IPS-18c (cell line): ENCODE results near the gene FOXA3.

ENCODE experiments used
- H3K4me3 ChIP-seq: 2 replicates; pipeline ENCODE4 v1.7.0; 2013; ENCODE audit warnings: low read depth, mild to moderate bottlenecking, low read length, moderate library complexity; ENCODE audit not compliant: insufficient read depth
- H3K9me3 ChIP-seq: one replicate; pipeline ENCODE4 v1.6.1; 2013; ENCODE audit warnings: mild to moderate bottlenecking, low read length, moderate library complexity; ENCODE audit not compliant: control insufficient read depth, insufficient read depth

The FOXA3 gene

GRCh38 chr19:45825917-45826893, 37.9 kb upstream of the FOXA3 start:
- Histone ChIP-seq H3K4me3 (no peak overlapping the region), H3K9me3 (no peaks in the 10 kb centered on the region)

- Histone ChIP-seq H3K4me3 (no peak overlapping the region), H3K9me3 (no peaks in the 10 kb centered on the region)
These were observed 37.2 kb upstream of the FOXA3 start for GRCh38 chr19:45826934-45827333.

GRCh38 chr19:45827459-45828093, 36.5 kb upstream of the FOXA3 start:
- Histone ChIP-seq H3K4me3 (no peak overlapping the region), H3K9me3 (no peaks in the 10 kb centered on the region)

- Histone ChIP-seq H3K4me3 (no peak overlapping the region), H3K9me3 (no peaks in the 10 kb centered on the region)
These were observed 35.6 kb upstream of the FOXA3 start for GRCh38 chr19:45828523-45828922.

- Histone ChIP-seq H3K9me3 (no peaks in the 10 kb centered on the region), H3K4me3 (no peak overlapping the region)
These were observed 35.2 kb upstream of the FOXA3 start for GRCh38 chr19:45828945-45829344.

GRCh38 chr19:45834970-45835369, 29.2 kb upstream of the FOXA3 start:
- H3K4me3 ChIP-seq, result no peak overlapping the region
- H3K9me3 ChIP-seq, result no peaks in the 10 kb centered on the region

- Histone ChIP-seq H3K9me3 (peaks cover 2% of the 10 kb centered on the region), H3K4me3 (no peak overlapping the region)
These were observed 21.9 kb upstream of the FOXA3 start for GRCh38 chr19:45842198-45842597.

- H3K4me3 ChIP-seq, result no peak overlapping the region
- no peaks in the 10 kb centered on the region for H3K9me3 ChIP-seq
These were observed 16.5 kb upstream of the FOXA3 start for GRCh38 chr19:45847663-45848062.

- H3K9me3 ChIP-seq, result no peaks in the 10 kb centered on the region
- no peak overlapping the region for H3K4me3 ChIP-seq
These were observed 15.2 kb upstream of the FOXA3 start for GRCh38 chr19:45848922-45849321.

GRCh38 chr19:45852145-45852750, 11.9 kb upstream of the FOXA3 start:
- Histone ChIP-seq H3K9me3 (no peaks in the 10 kb centered on the region), H3K4me3 (no peak overlapping the region)

- Histone ChIP-seq H3K9me3 (no peaks in the 10 kb centered on the region), H3K4me3 (no peak overlapping the region)
These were observed 11.1 kb upstream of the FOXA3 start for GRCh38 chr19:45852983-45853382.

GRCh38 chr19:45854167-45854778, 9.9 kb upstream of the FOXA3 start:
- Histone ChIP-seq H3K4me3 (no peak overlapping the region), H3K9me3 (no peaks in the 10 kb centered on the region)

- no peak overlapping the region for H3K4me3 ChIP-seq
These were observed 3.5 kb upstream of the FOXA3 start for GRCh38 chr19:45860359-45861259.

GRCh38 chr19:45862271-45862563, 1.9 kb upstream of the FOXA3 start:
- Histone ChIP-seq H3K9me3 (no peaks in the 10 kb centered on the region), H3K4me3 (peak overlapping the region; percentile 87)

More at GRCh38 chr19:45860359-45861259, 3.5 kb upstream of the FOXA3 start:
- no peaks in the 10 kb centered on the region for H3K9me3 ChIP-seq

- Histone ChIP-seq H3K4me3 (peak within 1 kb of the TSS; percentile 87), H3K9me3 (no peaks in the 10 kb centered on the region)
These were observed 1.4 kb upstream of the FOXA3 start, which contains the start of gene SYMPK for GRCh38 chr19:45862564-45863334. TSS of gene SYMPK (minus strand) at chr19:45863147. CDS start at chr19:45854495, 8,652 bp downstream.

- no peaks in the 10 kb centered on the region for H3K9me3 ChIP-seq
- H3K4me3 ChIP-seq, result peak overlapping the region; percentile 84; the same call in 1 of the 2 replicates
These were observed 739 bp upstream of the FOXA3 start for GRCh38 chr19:45863335-45863839.
